GM21529 (cell line): Measurements from ENCODE around the gene CLCN5.

Source experiments
- ATAC-seq: cut with Tn5 transposase; IDR thresholded peaks from one replicate; pipeline ENCODE4 v1.9.1; 2021; ENCODE audit not compliant: unreplicated experiment

The CLCN5 gene

GRCh38 chrX:49932791-49933190 is 10.4 kb downstream of the CLCN5 start:
- no peak for ATAC-seq

- no peak for ATAC-seq
These were observed 11.8 kb downstream of the CLCN5 start for GRCh38 chrX:49934148-49934547.

DNA sequence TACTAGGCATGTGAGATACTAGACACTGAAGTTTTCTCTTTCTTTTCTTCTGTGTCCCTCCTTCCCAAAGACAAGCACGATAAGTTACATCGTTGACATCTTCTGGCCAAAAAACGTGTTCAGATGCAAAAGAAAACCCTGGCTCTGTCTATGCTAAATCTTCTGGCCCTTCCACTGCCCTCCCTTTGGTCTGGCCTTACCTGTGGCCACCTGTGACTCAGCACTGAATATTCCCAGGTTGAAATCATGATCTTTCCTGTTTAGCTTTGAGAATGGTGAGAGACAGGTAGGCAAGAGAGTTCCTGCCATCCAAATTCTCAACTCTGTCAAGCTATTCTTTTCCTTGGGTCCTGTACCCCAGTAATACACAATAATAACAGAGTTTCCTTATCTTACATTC is 12.3 kb downstream of the CLCN5 start:
- ATAC-seq = no peak

GRCh38 chrX:49947781-49948180 is 25.4 kb downstream of the CLCN5 start:
- no peak for ATAC-seq

GRCh38 chrX:49949961-49950360 is 27.6 kb downstream of the CLCN5 start:
- ATAC-seq = no peak

DNA sequence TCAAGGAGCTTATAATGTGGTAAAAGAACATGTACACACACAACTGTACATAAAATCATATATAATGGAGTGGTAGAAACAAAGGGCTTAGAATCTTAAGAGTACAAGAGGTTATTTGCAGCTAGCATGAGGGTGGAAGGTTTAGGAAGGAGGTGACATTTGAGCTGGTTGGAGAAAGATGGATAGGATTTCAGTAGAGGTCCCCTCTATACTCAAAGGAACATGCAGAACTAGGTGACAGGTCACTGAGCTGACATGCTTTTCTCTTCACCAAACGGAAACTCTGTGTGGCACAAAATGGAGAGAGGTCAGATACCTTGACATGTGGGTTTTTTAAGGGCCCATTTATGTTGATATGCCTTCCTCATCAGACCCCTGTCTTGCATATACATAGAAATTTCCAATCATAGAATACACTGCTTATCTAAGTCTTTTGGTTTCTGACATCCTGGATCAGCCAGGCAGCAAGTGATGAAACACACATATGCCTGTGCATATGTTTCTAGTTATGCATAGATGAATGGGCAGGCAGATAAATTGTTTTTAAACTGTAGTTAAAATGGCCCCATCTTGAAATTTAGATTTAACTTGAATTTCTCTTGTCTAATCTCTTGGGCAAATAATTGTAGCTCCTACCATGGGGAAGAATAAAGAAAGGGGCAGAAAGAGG is 29.3 kb downstream of the CLCN5 start:
- no peak for ATAC-seq

GRCh38 chrX:49956313-49956712 is 33.9 kb downstream of the CLCN5 start:
- no peak for ATAC-seq

DNA sequence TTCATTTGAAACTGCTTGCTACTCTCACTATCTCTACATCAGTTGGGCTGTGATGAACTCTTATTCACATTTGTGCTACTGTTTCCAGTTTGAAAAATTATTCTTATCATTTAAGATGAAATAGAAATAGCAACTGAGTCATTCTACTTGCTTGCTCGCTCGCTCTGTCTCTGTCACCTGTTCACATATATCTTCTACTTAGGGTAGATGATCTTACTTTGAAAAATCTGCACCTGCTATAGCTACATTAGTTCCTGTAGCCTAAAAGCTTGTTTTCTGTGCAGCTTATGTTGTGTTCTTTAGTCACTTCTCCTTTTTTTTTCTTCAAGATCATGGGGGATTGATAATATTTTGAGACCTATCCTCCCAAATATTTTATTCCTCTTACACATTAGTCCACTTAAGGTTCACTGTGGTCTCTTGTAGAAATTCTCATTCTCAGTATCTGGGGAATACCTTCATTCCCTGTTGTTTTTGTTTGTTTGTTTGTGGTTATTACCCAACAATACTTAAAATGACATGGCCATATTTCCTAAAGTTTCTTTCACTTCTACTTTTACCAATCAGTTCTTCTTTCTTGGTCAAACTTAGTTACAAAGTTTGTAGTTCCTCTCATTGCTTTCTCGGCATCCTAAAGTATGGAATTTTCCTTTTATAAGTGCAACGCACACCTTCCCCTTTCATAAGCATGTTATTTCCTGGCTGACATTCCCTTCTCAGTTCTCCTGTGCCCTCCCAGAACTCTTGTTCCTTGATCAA is 36.5 kb downstream of the CLCN5 start:
- ATAC-seq = no peak

GRCh38 chrX:49959602-49960001 is 37.2 kb downstream of the CLCN5 start:
- ATAC-seq = no peak

DNA sequence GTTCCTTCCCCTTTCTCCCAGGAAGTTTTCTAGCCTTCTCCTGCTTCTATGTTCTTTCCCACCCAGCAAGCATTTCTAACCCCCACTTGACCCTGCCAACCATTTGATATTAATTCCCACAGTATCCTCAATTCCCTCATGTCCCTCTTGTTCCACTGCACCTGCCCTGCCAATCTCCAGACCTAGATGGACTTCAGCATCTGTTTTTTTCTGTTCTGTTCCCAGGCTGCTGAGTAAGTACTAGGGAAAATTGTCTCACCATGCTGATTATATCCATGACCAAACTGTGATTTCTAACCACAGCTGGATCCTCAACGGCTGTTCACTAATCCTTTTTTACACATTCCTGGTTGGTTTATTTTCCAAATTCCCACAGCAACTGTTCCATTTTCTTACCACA is 37.7 kb downstream of the CLCN5 start:
- ATAC-seq = no peak

DNA sequence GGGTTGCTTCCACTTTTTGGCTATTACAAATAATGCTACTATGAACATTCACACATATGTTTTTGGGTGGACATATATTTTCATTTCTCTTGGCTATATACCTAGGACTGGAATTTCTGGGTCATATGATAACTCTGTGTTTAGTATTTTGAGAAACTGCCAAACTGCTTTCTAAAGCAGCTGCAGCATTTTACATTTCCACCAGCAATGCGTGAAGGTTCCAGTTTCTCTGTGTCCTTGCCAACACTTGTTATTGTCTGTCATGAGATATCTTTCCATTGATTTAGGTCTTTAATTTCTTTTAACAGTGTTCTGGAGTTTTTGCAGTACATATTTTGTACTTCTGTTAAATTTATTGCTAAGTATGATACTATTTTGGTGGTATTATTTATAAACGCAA is 48.3 kb downstream of the CLCN5 start:
- no peak for ATAC-seq

DNA sequence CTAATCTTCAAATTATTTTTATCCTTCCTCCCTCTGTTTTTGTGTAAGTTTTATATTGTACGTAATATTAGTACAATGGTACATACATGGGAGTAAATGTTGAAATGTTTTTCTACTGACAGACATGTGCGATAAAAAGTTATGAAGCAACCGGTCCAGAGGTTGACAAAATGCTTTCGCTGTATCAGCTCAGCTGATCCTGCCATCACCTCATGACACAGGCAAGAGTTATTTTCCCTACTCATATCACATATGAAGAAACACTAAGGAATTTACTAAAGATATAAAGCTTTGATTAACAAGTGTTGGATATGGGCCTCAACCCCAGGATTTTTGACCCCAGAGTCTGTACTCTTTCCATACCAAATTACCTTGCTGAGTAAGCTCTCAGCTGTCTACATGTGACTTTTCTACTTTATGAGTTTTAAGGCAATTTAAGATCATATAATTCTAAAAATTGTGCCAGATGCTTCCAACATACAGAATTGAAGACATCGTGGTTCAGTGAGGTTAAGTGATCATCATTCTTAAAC is 50.0 kb downstream of the CLCN5 start:
- no peak for ATAC-seq

- ATAC-seq = no peak
These were observed 54.3 kb downstream of the CLCN5 start for GRCh38 chrX:49976682-49977197.

GRCh38 chrX:49977319-49978090 is 55.1 kb downstream of the CLCN5 start:
- ATAC-seq = no peak

- ATAC-seq = no peak
These were observed 55.8 kb downstream of the CLCN5 start for GRCh38 chrX:49978176-49978575.

- ATAC-seq = no peak
These were observed 63.7 kb downstream of the CLCN5 start for GRCh38 chrX:49986058-49986457.

- ATAC-seq = no peak
These were observed 65.3 kb downstream of the CLCN5 start for GRCh38 chrX:49987651-49988050.

DNA sequence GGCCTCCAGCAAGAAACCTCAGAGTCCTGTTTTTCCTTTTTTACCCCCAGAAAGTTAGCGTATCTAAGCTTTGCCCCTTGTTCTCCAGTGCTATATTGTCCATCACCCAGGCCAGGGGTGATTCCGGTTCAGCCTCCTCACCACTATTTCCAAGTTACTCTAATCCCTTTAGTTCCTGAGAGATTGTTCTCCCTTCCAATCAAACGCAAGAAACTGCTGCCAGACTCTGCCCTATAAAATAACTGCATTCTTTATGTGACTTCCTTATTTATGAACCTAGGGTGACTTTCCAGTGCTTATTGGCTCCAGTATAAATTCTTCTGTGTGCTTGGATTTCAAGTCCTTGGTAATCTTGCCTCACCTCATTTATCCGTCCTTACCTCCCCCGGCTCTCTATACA is 65.7 kb downstream of the CLCN5 start:
- ATAC-seq = no peak

DNA sequence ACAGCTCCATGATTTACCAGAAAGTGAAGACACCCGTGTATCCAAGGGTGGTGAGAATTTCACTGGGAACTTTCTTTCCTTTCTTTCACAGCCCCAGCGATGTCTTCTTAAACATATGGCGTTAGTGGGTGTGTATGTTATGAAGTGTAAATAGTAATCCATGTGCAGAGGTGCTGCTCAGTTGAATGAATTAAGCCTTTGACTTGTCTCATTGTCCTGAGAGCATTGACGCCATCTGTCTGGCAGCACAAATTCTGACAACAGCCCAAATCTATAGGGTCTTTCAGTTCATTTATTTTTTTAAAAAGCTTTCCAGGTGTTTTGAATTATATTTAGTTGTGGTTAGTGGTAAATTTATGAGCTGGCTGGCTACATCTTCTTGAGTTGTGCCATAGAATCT is 69.4 kb downstream of the CLCN5 start:
- ATAC-seq = no peak

GRCh38 chrX:49992853-49993252 is 70.5 kb downstream of the CLCN5 start:
- no peak for ATAC-seq

DNA sequence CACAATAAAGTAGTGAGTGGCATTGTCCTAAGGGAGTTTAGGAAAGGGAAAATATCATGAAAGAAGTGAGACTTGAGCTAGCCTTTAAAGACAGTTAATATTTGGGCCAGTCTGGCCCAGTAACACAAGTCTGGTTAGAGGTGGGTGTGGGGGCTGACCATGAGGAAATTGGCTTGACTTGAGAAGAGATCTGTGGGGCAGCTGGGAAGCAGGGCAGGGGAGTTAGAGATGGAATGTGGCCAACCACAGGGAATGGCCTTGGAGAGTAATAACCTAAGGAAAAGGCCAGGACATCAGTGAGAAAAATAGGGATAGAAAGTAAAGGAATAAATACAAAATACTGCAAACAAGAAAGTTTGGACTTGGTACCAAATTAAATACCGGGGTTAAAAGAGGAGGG is 71.3 kb downstream of the CLCN5 start:
- no peak for ATAC-seq
